Measurements from ENCODE around the gene C21orf91. TPM values are rescaled to one million over a fixed set of nuclear protein-coding genes. Genes with fewer than 3 reads are reported as not detected.

C21orf91 gene
- total and polyA plus RNA-seq, 9 of the 15 experiments (the other 6 are each of a cell fraction or from before 2014, with no cell fraction given) = 3.9 to 14.1 (median 12.1) TPM

DNA sequence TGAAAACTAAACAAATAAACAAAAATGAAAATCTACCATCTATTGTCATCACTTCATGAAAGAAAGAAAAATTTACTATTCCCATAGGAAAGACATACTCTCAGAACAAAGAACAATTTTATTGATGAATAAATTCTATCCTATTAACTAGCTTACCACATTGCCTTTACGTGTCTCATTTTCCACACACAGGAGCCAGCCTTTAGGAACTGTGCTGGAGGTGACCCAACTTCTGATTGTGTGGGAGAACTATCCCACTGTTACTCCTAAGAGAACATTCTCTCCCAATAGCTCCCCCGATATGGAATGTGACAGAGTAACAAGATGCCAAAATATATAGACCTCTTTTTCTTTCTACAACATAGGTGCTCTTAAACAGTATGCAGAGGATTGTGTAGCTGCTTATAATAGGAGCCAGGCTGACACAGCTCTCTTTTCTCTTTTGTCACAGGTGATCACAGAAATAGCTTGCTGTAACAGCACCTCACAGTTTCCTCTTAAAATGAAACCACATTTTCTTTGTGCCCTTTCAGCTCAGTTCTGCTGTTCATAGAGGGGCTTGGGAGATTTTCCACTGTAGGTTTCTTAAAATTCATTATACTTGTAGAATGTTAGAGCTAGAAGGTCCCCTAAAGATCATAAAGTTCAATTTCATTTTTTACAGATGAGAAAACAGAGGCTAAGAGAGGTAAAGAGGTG, 35.5 kb downstream of the C21orf91 start:
- Histone ChIP-seq H3K4me1 (replicated peaks in 1 of 2; ENCODE audit: control insufficient read depth in 2 of 2, insufficient read depth in 2 of 2, low read length in 2 of 2) (no peaks in the 10 kb centered on the region), H2AFZ (ENCODE audit: low read depth, low read length) (no peak overlapping the region)

DNA sequence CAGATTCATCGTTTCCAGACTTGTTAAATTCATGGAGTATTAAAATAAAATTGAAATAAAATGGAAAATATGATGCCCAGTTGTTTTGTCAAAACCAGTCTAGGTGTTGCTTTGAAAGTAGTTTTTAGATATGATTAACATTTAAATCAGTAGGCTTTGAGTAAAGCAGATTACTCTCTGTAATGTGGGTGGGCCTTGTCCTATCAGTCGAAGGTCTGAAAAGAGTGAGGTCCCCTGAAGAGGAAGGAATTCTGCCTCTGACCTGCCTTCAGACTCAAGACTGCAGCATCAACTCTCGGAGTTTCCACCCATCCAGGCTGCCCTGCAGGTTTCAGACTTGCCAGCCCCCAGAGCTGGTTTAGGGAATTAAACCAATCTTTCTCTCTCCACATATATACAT, 36.2 kb downstream of the C21orf91 start:
- H3K4me1 ChIP-seq (replicated peaks in 1 of 2; ENCODE audit: control insufficient read depth in 2 of 2, insufficient read depth in 2 of 2, low read length in 2 of 2) = no peaks in the 10 kb centered on the region
- H3K4me3 ChIP-seq = no peak overlapping the region
- H3K36me3 ChIP-seq (ENCODE audit: control insufficient read depth, insufficient read depth, low read length) = peaks cover 17% of the 10 kb centered on the region; the same call in 2 of the 3 replicates
- H4K20me1 ChIP-seq (replicated peaks; ENCODE audit: control insufficient read depth, insufficient read depth, low read length) = no peaks in the 10 kb centered on the region
- H3K9me3 ChIP-seq (replicated peaks; ENCODE audit: control insufficient read depth, insufficient read depth, low read depth, low read length) = no peaks in the 10 kb centered on the region
- intact Hi-C loops (cut with micrococcal nuclease) (no loop called here), in situ Hi-C loops (cut with MboI) (no loop called here)
- no peak for ATAC-seq
- H3K27me3 ChIP-seq (ENCODE audit: control insufficient read depth in 2 of 2, insufficient read depth in 2 of 2, low read length in 2 of 2) = no peaks in the 10 kb centered on the region
- DNase-seq (ENCODE audit: extremely low read depth in 1 of 4, low spot score in 3 of 4) = no peak
- no peaks in the 10 kb centered on the region for H3K9me1 ChIP-seq (ENCODE audit: control insufficient read depth, insufficient read depth, low read length)
- ChIA-PET CTCF (ENCODE audit: low intra/inter-chr PET ratio) (no interaction called here), POLR2A (no interaction called here)
- H3K79me2 ChIP-seq (ENCODE audit: control insufficient read depth, insufficient read depth, low read length) = no peaks in the 10 kb centered on the region
- no peak overlapping the region for H3K27ac ChIP-seq (ENCODE audit: extremely low read depth, low read depth, low read length)
- no peak overlapping the region for H3K9ac ChIP-seq (ENCODE audit: insufficient read depth in 1 of 2, low read depth in 2 of 2, low read length in 2 of 2)
- no peak overlapping the region for H3K4me2 ChIP-seq (ENCODE audit: insufficient read depth, low read length)
- BruUV-seq (replicated peaks) = no TSS peak
- 46% methylated on average over 3 of the region's 3 CpGs for WGBS (ENCODE audit: insufficient coverage, low coverage, missing lambda C conversion rate)
- no peak for FAIRE-seq
- no peak overlapping the region for H2AFZ ChIP-seq (ENCODE audit: low read depth, low read length)
- TF ChIP-seq, protein P1, sequence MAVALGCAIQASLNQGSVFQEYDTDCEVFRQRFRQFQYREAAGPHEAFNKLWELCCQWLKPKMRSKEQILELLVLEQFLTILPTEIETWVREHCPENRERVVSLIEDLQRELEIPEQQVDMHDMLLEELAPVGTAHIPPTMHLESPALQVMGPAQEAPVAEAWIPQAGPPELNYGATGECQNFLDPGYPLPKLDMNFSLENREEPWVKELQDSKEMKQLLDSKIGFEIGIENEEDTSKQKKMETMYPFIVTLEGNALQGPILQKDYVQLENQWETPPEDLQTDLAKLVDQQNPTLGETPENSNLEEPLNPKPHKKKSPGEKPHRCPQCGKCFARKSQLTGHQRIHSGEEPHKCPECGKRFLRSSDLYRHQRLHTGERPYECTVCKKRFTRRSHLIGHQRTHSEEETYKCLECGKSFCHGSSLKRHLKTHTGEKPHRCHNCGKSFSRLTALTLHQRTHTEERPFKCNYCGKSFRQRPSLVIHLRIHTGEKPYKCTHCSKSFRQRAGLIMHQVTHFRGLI (CRISPR knock-in tag; IDR thresholded peaks at IDR 0.05) = no peak
- TF ChIP-seq ZNF134 (CRISPR knock-in tag; conservative IDR thresholded peaks at IDR 0.05) = peak; percentile 93
- TF ChIP-seq MAFF (IDR thresholded peaks at IDR 0.05; ENCODE audit: low read length) = no peak
- peak; percentile 30 for TF ChIP-seq RBM25 (IDR thresholded peaks at IDR 0.05; ENCODE audit: low read depth, low read length, severe bottlenecking)
- TF ChIP-seq BDP1 (IDR thresholded peaks at IDR 0.05; ENCODE audit: insufficient read depth, insufficient read length) = no peak

More for the DNA sequence above, 35.5 kb downstream of the C21orf91 start:
- ChIA-PET CTCF (ENCODE audit: low intra/inter-chr PET ratio) (no interaction called here), POLR2A (interaction anchor here (0.6 kb wide), 1 partner anchor 49 kb away, joined by 3 read pairs; no protein-coding TSS in a partner anchor)
- intact Hi-C loops (cut with micrococcal nuclease) (no loop called here), in situ Hi-C loops (cut with MboI) (no loop called here)
- 86% methylated on average over 2 of the region's 2 CpGs for WGBS (ENCODE audit: insufficient coverage, low coverage, missing lambda C conversion rate)
- Histone ChIP-seq H4K20me1 (replicated peaks; ENCODE audit: control insufficient read depth, insufficient read depth, low read length) (no peaks in the 10 kb centered on the region), H3K27me3 (ENCODE audit: control insufficient read depth in 2 of 2, insufficient read depth in 2 of 2, low read length in 2 of 2) (no peaks in the 10 kb centered on the region), H3K4me3 (no peak overlapping the region), H3K27ac (ENCODE audit: extremely low read depth, low read depth, low read length) (no peak overlapping the region), H3K9me3 (replicated peaks; ENCODE audit: control insufficient read depth, insufficient read depth, low read depth, low read length) (no peaks in the 10 kb centered on the region), H3K9ac (ENCODE audit: insufficient read depth in 1 of 2, low read depth in 2 of 2, low read length in 2 of 2) (no peak overlapping the region), H3K79me2 (ENCODE audit: control insufficient read depth, insufficient read depth, low read length) (no peaks in the 10 kb centered on the region), H3K4me2 (ENCODE audit: insufficient read depth, low read length) (no peak overlapping the region), H3K36me3 (ENCODE audit: control insufficient read depth, insufficient read depth, low read length) (peaks cover 17% of the 10 kb centered on the region; the same call in 2 of the 3 replicates), H3K9me1 (ENCODE audit: control insufficient read depth, insufficient read depth, low read length) (no peaks in the 10 kb centered on the region)
- no peak for TF ChIP-seq FIP1L1 (IDR thresholded peaks at IDR 0.05; ENCODE audit: low read depth, low read length, poor library complexity, severe bottlenecking)
- no peak for DNase-seq (ENCODE audit: extremely low read depth in 1 of 4, low spot score in 3 of 4)
- BruUV-seq (replicated peaks) = no TSS peak
- no peak for ATAC-seq
- FAIRE-seq = no peak
